GM04503 (cell line): ENCODE data around the gene NAA80.

Experiments used
- DNase-seq: peaks from one replicate; pipeline ENCODE4 v3.0.0-alpha.2; 2012; ENCODE audit warnings: low read depth

The NAA80 gene

DNA sequence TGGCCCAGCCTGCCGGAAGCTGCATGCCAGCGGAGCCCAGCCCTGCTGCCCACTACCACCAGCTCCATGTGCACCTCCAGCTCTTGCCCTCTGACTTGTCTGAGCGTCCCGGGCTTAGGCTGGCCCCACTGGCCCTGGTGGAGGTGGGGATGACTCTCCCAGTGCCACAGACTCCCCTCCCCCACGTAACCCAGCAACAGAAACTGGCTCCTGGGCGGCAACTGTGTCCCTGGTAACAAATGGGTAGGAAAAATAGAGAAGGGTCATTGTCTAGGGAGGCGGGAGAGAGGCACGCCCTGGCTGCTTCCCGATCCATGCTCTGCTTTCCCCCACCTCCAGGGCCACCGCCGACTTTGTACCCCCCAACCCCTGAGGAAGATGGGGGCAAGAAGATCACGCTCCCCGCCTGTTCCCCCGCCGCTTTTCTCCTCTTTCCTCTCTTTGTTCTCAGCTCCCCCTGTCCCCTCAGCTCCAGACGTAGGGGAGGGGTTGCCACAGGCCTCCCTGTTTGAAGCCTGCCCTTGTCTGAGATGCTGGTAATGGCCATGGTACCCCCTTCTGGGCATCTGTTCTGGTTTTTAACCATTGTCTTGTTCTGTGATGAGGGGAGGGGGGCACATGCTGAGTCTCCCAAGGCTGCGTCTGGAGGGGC is 41.0 kb downstream of the NAA80 start:
- DNase-seq, result no peak

GRCh38 chr3:50256978-50257890 is 42.0 kb downstream of the NAA80 start:
- no peak for DNase-seq

GRCh38 chr3:50255251-50255615 is 44.0 kb downstream of the NAA80 start:
- DNase-seq, result no peak

GRCh38 chr3:50254577-50255250 is 44.5 kb downstream of the NAA80 start:
- no peak for DNase-seq

DNA sequence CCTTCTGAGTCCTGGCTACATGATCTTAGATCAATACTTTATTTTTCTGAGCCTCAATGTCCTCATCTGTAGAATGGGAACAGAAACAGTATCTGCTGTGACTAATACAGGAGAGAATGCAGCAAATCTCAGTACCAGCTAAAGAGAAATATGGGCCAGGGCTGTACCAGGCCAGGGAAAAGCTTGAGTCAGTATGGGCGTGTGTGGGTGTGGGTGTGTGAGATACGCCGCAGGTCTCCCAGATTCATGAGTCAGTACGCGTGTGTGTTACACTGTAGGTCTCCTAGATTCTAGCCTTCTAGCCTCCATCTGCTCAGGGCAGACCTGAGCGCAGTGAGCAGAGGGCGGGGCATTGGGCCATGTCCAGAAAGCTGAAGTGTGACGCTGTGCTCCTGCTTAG is 48.0 kb downstream of the NAA80 start:
- DNase-seq, result no peak

GRCh38 chr3:50250514-50250913 is 48.7 kb downstream of the NAA80 start:
- DNase-seq, result no peak

GRCh38 chr3:50249457-50249856 is 49.7 kb downstream of the NAA80 start:
- no peak for DNase-seq

DNA sequence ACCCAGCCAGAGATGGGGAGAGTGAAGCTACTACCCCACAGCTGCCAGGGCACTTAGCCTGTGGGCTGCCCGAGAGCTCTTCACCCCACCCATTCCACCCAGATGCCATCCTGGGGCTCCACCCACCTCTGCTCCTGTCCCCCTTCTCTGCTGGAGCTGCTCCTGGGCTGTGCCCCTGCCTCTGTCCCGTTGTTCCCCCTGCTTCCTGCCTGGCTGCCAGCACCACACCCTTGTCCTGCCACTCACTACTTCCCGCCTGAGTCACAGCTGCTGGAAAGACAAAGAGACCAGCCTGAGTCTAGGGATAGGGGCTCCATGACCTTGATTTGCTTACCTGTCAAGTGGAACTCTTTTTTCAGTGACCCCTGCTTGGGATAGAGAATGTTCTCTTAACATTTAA is 50.8 kb downstream of the NAA80 start:
- DNase-seq, result no peak

- DNase-seq, result peak; percentile 75
Observed at GRCh38 chr3:50246517-50246954, 52.7 kb downstream of the NAA80 start.
